Measurements from ENCODE around the gene SLC6A19. TPM values are rescaled to one million over a fixed set of nuclear protein-coding genes. Genes with fewer than 3 reads are reported as not detected.

The SLC6A19 gene
- total and polyA plus RNA-seq, 4 donors = 0.17 to 4.9 (median 0.91) TPM

GRCh38 chr5:1165864-1166263, 35.5 kb upstream of the SLC6A19 start (continued):
- TF ChIP-seq CTCF (IDR thresholded peaks at IDR 0.05; ENCODE audit: low read depth, low read length, missing input control) = no peak

- Histone ChIP-seq H3K36me3 (ENCODE audit: control insufficient read depth in 4 of 4, insufficient read depth in 3 of 4, low read depth in 1 of 4, low read length in 3 of 4) (no peaks in the 10 kb centered on the region), H3K9ac (ENCODE audit: low read depth in 1 of 2, low read length in 2 of 2) (no peak overlapping the region), H3K4me3 (ENCODE audit: low read depth in 1 of 3, low read length in 3 of 3) (no peak overlapping the region), H3K9me3 (ENCODE audit: control insufficient read depth in 4 of 4, low read length in 3 of 4) (no peaks in the 10 kb centered on the region), H3K27ac (ENCODE audit: low read depth in 1 of 2, low read length in 2 of 2) (no peak overlapping the region), H3K4me1 (ENCODE audit: control insufficient read depth in 4 of 4, insufficient read depth in 4 of 4, low read length in 3 of 4) (peaks cover 0 to 11% (median 6%) of the 10 kb centered on the region in 4 donors), H3K27me3 (ENCODE audit: control insufficient read depth in 4 of 4, insufficient read depth in 4 of 4, low read length in 3 of 4) (no peaks in the 10 kb centered on the region)
- no peak for TF ChIP-seq NR2F2 (IDR thresholded peaks at IDR 0.05)
- no peak for TF ChIP-seq RAD21 (IDR thresholded peaks at IDR 0.05)
- TF ChIP-seq EGR1 (IDR thresholded peaks at IDR 0.05; ENCODE audit: low read depth in 2 of 2) = no peak
- no peak for TF ChIP-seq CTCF (IDR thresholded peaks at IDR 0.05; ENCODE audit: low read depth, low read length, missing input control)
- TF ChIP-seq GABPA (IDR thresholded peaks at IDR 0.05 in 1 of 2, conservative IDR thresholded peaks at IDR 0.05 in 1 of 2) = no peak
- TF ChIP-seq YY1 (IDR thresholded peaks at IDR 0.05) = no peak
- DNase-seq (ENCODE audit: low spot score) = no peak
Observed at GRCh38 chr5:1166370-1166769, 35.0 kb upstream of the SLC6A19 start.

GRCh38 chr5:1167361-1167727, 34.1 kb upstream of the SLC6A19 start:
- H3K4me3 ChIP-seq (ENCODE audit: low read depth in 1 of 3, low read length in 3 of 3) = no peak overlapping the region
- H3K9me3 ChIP-seq (ENCODE audit: control insufficient read depth in 4 of 4, low read length in 3 of 4) = no peaks in the 10 kb centered on the region
- DNase-seq (ENCODE audit: low spot score) = no peak
- no peak overlapping the region for H3K27ac ChIP-seq (ENCODE audit: low read depth in 1 of 2, low read length in 2 of 2)
- H3K9ac ChIP-seq (ENCODE audit: low read depth in 1 of 2, low read length in 2 of 2) = no peak overlapping the region
- WGBS = 55% methylated on average over 4 of the region's 4 CpGs
- H3K27me3 ChIP-seq (ENCODE audit: control insufficient read depth in 4 of 4, insufficient read depth in 4 of 4, low read length in 3 of 4) = no peaks in the 10 kb centered on the region
- H3K36me3 ChIP-seq (ENCODE audit: control insufficient read depth in 4 of 4, insufficient read depth in 3 of 4, low read depth in 1 of 4, low read length in 3 of 4) = no peaks in the 10 kb centered on the region
- TF ChIP-seq CTCF (IDR thresholded peaks at IDR 0.05; ENCODE audit: low read depth, low read length, missing input control) (no peak), EGR1 (IDR thresholded peaks at IDR 0.05; ENCODE audit: low read depth in 2 of 2) (no peak), YY1 (IDR thresholded peaks at IDR 0.05) (no peak), NR2F2 (IDR thresholded peaks at IDR 0.05) (no peak), ZBTB33 (IDR thresholded peaks at IDR 0.05) (no peak), FOXA1 (IDR thresholded peaks at IDR 0.05) (no peak), SP1 (IDR thresholded peaks at IDR 0.05) (no peak)
- H3K4me1 ChIP-seq (ENCODE audit: control insufficient read depth in 4 of 4, insufficient read depth in 4 of 4, low read length in 3 of 4) = peaks cover 0 to 9% (median 3%) of the 10 kb centered on the region in 4 donors
